ENCODE data around the gene LUM.

LUM gene, protein sequence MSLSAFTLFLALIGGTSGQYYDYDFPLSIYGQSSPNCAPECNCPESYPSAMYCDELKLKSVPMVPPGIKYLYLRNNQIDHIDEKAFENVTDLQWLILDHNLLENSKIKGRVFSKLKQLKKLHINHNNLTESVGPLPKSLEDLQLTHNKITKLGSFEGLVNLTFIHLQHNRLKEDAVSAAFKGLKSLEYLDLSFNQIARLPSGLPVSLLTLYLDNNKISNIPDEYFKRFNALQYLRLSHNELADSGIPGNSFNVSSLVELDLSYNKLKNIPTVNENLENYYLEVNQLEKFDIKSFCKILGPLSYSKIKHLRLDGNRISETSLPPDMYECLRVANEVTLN

DNA sequence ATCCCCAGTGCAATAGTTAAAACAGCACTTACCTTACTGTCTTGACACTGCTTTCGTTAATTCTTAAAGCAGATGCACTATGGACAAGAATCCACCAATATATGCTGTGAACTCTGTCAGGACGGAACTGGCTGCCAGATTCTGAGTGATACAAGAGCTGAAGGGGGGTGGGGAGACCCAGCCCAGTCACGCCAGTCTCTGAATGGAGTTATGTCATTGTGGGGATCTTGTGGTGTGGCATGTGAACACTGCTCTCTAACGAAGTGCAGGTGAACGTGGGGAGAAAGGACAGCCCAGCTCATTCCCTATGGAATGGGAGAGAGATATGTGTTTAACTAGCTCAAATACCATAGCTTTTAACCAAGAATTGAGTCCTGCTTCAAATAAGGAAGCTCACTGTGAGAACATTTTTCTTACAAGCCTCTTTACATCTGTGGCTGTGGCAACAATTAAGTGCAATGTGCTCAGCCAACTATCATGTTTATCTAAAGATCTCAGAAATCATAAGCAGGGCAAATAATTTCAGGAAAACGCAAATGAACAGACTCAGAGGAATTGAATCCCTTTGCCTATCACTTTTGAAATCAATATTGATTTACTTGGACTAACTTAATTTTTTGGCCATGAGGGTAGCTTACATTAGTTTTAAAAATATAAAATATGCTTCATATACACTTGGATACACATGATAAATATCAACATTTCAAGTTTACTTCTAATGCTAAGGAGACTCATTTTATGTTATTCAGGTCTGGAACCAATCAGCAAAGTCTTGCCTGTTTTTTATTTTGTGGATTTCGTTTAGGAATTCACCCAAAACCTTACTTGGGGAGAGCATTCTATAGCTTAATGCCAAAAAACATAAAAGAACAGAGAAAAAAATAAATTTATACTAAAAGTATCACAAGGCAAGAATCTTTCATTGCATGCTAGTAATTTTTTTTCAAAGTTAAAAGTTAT is at the start of gene LUM:
Gene LUM, minus strand, starts transcription at position 129 of the 960 bp plus-strand sequence. CDS start 2,515 bp downstream, outside the sequence.
- no peak for DNase-seq

DNA sequence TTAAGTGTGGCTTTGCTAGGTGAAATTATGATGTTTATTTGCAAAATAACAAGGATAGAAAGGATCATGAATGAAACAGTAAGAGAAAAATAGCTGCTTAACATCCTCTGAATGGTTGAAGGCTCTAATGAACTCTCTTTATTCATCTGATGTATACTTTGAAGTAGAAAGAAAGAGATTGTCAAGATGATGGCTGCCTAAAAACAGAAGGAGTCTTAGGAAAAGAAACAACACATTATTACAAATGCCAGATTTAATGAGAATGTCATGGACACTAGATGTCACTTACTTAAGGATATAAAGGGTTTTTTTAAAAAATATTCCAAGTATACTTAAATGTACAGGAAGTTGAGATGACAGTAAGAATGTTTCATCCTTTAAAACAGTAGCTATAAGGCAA is 49.7 kb upstream of the LUM start:
- no peak for DNase-seq

DNA sequence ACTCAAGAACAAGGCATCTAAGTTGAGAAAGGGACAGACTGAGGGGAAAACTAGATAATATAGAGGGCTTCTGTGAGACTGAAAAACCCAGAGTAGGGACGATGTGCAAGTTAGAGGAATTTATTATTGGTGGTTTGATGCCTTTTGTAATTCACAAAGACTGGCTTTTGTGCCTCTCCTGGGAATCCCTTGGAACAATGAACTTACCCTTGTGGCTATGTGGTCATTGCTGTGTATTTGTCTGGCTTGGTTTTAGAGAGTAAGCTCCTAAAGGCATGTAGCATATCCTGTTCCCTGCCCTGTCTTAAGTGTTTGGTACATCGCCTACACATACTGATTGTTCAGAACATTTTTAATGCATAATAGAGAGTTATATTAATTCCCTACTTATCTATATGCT is 44.7 kb upstream of the LUM start:
- no peak for DNase-seq

DNA sequence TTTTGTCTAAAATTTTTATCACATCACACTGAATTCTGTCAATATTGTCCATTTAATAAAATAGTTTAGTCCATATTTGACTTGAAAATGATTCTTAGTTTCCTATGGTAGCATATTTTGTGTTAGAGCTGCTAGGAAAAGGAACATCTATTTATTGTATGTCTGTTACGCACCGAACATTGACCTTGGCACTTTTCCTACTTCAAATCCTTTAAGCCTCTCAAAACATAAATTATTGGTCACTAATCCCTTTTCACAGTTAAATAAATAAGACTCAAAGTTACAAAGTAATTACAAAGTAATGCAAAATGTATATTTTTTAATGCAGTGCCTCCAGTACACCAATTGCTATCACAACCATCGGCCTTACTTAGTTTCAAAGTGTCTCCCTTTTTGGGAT is 42.8 kb upstream of the LUM start:
- no peak for DNase-seq

DNA sequence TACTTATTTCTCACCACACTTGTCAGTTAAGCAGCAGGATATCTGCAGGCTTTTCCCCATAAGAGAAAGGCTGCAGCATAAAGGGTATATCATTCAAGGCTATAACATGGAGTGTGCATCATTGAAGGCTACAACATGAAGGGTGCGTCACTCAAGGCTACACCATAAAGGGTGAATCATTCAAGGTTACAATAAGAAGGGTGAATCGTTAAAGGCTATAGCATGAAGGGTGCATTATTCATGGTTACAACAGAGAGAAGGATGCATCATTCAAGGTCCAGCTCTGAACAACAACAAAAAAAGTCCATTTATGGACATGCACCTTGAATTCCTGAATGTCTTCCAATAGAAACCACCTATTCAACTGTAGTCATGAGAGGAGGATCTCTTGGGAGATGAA is 32.8 kb upstream of the LUM start:
- DNase-seq = no peak

DNA sequence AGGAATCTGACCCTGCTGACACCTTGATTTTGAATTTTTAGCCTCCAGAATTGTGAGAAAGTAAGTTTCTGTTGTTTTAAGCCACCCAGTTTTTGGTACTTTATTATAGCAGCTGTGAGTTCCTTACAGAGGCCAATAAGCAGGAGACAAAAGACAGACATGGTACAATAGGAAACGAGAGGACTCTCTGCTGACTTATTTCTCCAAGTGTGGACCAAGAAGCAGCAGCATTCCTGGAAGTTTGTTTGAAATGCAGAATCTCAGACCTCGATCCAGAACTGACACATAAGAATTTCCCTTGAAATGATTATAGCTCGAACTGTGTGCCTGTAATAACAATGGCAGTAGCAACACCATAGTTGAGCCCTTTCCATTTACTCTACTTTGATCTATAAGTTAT is 31.9 kb upstream of the LUM start:
- no peak for DNase-seq

DNA sequence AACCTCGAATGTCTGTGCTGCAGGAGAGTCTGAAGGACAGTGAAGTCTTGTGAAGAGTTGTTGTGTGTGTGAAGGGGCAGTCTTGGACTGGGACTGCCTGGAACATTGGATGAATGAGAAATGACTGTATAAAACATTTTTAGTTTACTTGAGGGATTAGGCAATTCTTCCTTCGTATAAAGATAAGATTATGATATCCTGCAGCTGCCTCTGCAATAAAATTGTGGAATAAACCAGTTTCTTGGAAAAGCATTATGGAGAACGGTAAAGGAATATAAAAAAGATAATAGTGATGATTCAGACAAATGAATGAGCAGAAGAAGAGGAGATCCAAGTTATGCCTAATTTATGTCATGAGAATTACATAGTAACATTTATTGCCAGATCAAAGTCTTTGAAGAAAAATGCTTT is 30.9 kb upstream of the LUM start:
- DNase-seq = no peak

DNA sequence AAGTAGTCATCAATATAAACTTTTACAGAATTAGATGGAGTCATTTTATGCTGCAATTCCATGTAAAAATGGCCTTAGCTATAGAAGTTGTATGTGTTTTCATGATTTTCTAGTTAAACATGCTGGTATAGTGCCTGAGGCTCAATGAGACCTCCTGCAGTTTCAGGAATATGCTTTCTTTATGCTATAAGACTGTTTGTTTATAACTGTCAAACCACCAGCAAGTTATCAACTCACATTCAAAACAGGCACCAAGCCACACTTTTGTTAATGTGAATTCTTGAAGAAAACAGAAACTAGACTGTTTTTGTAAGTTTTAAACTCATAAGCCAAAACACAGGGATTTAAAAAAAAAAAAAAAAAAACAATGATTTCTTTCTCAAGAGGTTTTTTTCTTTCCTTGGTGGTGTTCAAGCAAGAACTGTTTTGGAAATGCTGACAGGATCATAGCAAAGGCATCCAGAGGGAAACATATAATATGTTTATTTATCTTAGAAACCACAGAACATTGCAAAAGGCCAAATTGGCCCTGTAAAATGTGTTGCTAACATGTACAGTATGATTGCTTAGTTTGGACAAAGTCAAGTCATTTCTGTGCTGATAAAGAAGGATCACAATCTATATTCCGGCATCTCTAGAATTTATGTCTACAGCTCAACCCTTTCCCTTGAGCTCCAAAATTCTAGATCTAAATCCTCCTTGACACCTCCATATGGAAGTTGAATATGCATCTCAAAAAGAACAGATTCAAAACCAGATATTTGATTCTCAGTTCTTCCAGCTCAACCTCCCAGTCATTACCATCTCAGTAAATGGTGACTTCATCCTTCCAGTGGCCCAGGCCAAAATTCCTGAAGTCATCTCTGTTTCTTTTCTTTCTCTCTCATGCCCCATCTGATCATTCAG is 29.0 kb upstream of the LUM start:
- no peak for DNase-seq

DNA sequence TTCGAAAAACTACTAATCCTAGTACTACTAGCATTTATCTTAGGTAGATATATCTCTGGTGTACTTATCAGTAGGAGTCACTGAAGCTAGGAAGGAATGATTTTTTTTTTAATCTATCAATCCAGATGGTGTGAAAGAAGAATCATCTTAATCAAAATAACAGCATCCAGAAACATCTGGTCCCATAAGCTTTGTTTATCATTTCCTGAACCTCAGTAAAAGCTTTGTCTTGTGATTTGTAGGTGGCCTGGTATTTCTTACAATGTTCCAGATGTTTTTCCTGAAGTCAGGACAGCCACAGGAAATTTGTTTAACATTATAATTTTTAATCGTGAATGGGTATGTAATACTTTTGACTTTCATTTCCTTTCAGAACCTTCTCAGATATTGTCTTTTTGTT is 28.0 kb upstream of the LUM start:
- DNase-seq = no peak

DNA sequence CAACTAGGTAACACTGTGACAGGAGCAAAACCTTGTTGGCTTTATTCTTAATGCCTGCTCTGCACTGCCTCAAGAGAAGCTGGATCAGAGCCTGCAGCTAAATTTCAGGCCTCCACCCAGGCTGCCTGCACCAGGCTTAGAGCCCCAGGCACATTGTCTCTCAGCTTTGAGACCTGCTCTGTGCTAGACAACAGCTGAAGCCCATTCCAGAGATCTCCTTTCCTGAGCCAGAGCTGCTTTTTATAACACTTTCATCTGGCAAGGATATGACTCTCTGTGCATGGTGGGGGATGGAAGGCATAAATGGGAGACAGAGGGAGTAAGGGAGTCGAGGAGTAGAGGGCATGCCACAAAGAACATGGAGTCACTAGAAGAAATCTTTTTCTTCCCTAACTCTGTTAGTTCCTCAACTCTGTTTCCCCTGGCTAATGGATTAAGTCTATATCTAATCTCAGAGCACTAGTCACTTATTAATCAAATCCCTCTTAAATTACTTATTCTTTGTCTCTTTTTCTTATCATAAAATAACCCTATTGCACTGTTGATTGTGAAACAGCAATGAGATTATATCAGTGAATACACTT is 27.1 kb upstream of the LUM start:
- no peak for DNase-seq

DNA sequence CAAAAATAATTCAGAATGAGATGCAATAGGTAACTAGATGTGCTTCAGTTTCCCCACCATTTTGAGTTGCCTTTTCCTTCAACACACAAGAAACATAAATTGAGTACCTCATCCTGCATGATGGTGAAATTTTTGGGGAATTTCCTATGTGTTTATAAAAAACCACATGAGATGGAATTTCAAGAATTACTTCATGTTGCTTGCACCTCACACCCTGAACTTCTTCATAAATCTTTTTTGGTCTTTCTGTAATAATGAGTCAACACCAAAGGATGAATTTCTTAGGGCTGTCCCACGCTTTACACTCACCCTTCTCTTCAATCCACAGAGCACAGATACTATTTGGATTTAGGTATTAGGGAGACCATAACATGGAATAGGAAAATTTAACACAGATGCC is 22.6 kb upstream of the LUM start:
- DNase-seq = no peak

DNA sequence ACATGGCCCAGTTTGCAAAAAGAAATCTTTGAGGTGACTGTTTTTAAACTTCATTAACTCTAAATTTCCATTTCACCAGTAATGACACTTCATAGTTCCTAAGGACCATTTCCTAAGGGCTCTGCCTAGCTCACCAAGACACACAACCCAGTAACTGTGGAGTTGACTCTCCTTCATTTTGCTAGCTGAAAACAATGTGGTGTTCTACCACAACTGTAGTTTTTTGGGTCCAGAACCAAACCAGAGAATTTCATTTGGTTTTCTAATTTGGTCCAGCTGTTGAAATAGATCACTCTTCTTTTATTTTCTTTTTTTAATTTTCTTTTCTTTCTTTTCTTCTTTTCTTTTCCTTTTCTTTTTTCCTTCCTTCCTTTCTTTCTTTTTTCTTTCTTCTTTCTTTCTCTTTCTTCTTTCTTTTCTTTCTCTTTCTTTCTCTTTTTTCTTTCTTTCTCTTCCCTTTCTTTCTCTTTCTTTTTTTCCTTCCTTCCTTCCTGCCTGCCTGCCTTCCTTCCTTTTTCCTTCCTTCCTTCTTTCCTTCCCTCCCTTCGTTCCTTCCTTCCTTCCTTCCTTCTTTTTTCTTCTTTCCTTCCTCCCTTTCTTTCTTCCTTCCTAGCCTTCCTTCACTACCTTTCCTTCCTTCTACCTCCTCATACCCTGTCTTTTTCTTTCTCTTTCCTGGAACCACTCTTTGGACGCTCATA is 18.5 kb upstream of the LUM start:
- no peak for DNase-seq

DNA sequence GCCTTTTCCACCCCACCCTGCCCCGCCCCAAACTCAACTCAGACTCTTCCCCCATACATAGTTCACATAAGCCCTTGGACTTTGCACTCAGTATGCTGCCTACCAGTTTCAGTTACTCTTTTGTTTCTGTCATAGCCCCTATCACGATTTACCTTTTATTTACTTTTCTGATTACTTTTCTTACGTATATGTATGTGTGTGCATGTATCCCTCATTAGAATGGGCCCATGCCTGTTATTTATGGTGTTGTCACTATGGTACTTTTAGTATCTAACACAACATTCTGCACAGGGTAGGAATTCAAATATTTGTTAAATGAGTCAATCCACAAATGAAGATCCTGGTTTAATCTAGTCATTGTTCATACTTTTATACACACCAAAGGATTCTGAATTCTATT is 16.5 kb upstream of the LUM start:
- no peak for DNase-seq

DNA sequence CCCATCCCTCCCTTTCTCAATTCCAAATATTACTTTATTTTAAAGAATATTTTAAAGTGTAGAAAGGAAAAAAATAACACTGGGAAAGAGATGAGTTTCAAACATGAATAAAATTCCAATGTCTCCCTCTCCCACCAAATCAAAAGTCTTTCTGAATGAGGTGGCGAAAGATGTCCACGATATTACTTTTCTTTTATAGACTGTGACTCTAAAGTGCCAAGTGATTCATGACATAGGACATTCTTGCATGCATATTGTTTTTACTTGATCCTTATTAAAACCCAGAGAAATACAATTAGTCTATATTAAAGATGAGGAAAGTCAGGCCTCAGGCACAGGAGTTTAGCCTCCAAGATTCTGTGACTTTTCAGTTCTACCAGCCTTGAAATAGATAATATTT is 16.0 kb upstream of the LUM start:
- DNase-seq = no peak

DNA sequence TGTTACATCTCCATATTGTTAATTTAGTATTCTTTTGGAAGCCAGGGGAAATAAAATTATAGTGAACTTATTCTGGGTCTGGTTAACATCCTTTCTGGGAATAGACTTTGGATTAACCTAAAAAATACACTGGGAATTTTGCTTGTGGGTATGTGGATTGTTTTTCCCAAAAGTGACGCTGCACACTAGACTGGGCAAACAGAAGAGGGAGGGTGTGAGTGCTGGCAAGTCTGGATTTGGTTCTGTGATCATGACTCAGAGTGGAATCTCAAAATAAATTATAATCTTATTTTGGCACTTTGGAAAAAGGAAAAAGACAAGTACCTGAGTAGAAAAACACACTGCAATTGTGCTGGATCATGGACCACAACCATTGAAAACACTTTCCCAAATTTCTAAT is 15.2 kb upstream of the LUM start:
- no peak for DNase-seq

DNA sequence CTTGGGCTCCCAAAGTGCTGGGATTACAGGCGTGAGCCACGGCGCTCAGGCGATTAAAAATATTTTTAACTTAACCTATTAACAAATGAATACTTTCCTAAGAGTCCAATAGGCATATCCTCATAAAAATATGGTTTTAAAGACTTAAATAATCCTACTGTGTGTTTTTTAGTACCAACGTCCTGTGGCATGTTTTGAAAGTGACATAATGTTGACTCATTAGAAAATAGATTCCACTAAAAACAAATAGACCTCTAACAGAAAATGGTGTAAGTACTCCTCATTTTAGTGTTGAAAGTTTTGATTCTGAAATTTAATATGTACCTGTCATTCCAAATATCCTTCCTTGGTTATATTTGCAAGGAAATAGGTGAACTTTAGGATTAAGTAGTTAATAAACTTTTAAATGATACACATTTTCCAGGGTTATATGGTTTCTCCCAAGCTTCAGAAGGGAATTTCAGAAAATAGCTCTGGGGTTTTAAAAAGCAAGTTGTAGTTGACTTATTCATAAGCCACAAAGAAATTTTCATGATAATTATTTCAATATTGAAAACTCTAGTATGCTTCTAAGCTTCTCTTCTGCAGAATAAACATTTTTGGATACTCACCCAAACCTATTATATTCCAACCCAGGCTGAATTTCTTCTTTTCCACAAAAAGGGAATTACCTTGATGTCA is 12.1 kb upstream of the LUM start:
- DNase-seq = no peak

DNA sequence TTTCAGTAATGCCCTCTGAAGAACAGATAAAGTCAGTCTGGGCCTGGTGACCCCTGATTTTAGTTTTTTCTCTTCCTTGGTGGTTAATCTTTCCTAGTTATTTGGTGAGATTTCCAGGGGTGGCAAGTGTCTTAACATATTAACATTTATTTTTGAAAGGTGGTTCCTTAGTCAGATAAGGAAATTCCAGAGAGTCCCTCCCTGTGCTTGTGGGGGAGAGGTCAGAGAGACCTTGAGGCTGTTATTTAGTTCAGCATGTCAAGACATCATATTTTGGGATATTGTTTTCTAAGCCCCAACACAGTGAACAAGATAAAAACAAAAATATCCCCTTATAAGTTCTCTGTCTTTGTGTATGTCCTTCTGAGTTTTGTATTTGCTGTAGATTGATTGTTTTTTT is 9.5 kb upstream of the LUM start:
- DNase-seq = no peak

DNA sequence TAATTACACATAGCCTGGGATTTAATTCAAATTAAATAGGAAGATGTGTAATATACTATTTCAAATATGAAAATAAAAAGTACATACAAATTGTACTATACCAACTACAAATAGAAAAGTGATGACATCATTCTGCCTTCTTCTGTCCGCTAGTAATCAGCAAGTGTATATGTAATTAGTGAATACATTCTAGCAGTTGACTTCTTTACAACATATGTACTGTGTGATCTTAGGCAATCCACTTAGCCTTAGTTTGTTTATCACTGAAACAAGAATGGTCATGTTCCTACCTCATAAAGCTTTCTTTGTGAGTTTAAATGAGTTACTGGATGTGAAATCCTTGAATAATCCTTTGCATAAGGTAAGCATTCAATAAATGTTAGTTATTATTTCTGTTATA is 7.8 kb upstream of the LUM start:
- DNase-seq = no peak

DNA sequence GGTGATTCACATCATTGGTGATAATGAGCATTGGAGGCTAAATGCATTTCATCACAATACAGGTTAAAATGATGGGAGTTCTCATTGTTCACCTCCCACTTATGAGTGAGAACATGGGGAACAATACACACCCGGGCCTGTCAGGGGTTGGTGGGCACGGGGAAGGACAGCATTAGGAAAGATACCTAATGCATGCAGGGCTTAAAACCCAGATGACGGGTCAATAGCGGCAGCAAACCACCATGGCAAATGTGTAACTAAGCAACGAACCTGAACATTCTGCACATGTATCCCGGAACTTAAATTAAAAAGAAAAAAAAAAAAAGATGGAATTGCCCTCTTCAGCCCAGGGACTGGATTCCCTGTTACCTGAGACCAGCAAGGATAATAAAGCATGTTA is 2.3 kb upstream of the LUM start:
- no peak for DNase-seq

DNA sequence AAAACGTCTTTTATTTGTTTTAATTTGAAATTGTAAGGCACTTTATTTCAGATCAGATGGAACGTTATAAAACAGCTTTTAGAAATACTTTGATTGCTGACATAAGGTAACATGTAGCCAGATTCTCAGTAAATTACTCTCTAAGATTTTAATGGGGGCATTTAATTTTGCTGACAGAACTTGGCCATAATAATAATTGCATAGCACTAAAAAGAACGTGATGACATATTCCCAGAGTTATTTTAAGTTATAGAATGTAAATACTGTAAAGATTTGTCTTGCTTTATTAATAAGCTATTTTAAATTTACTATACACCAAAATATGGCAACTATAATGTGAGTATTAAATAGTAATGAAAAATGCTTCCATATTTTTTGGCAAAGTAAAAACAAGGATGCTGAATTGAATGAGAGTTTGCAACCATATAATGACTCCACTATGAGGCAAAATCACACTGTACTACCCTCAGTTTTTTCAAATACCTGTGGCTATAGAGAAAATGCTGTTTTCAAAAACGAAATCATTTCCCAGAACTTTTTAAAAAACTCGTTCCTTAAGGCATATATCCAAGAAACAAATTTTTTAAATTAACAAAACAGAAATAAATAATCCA is 876 bp downstream of the LUM start:
- DNase-seq = no peak
